K562 (cell line): Measurements from ENCODE around the gene DCAF10. TPM values are rescaled to one million over a fixed set of nuclear protein-coding genes. Genes with fewer than 3 reads are reported as not detected.

Source experiments
- CBFA2T3 ChIP-seq: fragments of 450-650 bp; IDR thresholded peaks from 2 replicates; pipeline ENCODE4 v1.6.1; 2017
- CHAMP1 ChIP-seq: fragments of 450-650 bp; IDR thresholded peaks from 2 replicates; pipeline ENCODE4 v1.6.1; 2016; ENCODE audit warnings: mild to moderate bottlenecking
- DDX20 ChIP-seq: fragments of 450-650 bp; IDR thresholded peaks from 2 replicates; pipeline ENCODE4 v1.6.1; 2016; ENCODE audit warnings: missing genetic modification characterization, low read depth, mild to moderate bottlenecking, missing compliant biosample characterization, moderate library complexity
- DPF2 ChIP-seq: fragments of 450-650 bp; IDR thresholded peaks from 2 replicates; pipeline ENCODE4 v1.6.1; 2016
- ETV6 ChIP-seq, 3 experiments: fragments of 150-350 bp in 1 of 3; sonication (generic) in 1 of 3; formaldehyde crosslinking in 1 of 3; IDR thresholded peaks; 2 replicates each; pipeline versions ENCODE4 v1.6.1 to v1.8.0; 2014 to 2022; ENCODE audit warnings: borderline replicate concordance in 2 of 3, low read depth in 2 of 3, antibody characterized with exemption in 1 of 3, low read length in 1 of 3, mild to moderate bottlenecking in 1 of 3, missing genetic modification reagents in 1 of 3
- FOXM1 ChIP-seq, 2 experiments: fragments of 450-650 bp in 1 of 2; sonication (generic) in 1 of 2; formaldehyde crosslinking in 1 of 2; IDR thresholded peaks; 2 replicates each; pipeline versions ENCODE4 v1.6.1 to v1.9.0; 2017 to 2022; ENCODE audit warnings: low read depth in 2 of 2, mild to moderate bottlenecking in 2 of 2, missing genetic modification reagents in 1 of 2, moderate library complexity in 1 of 2
- GABPB2 ChIP-seq: fragments of 250-450 bp; sonication (Bioruptor Pico); conservative IDR thresholded peaks from 2 replicates; pipeline ENCODE4 v1.5.1; 2021; ENCODE audit warnings: mild to moderate bottlenecking
- HDAC3 ChIP-seq: fragments of 450-650 bp; IDR thresholded peaks from 2 replicates; pipeline ENCODE4 v1.6.1; 2018; ENCODE audit warnings: borderline replicate concordance, mild to moderate bottlenecking, moderate library complexity; ENCODE audit not compliant: partially characterized antibody
- HMGN3 ChIP-seq: IDR thresholded peaks from 2 replicates; pipeline ENCODE4 v1.6.1; 2011; ENCODE audit warnings: borderline replicate concordance, low read depth, mild to moderate bottlenecking, mixed read lengths, low read length; ENCODE audit not compliant: insufficient read length; ENCODE audit errors: extremely low read depth
- L3MBTL2 ChIP-seq: fragments of 450-650 bp; IDR thresholded peaks from 2 replicates; pipeline ENCODE4 v1.6.1; 2016; ENCODE audit warnings: mild to moderate bottlenecking, moderate library complexity
- LCOR ChIP-seq: sonication (generic); formaldehyde crosslinking; IDR thresholded peaks from 2 replicates; pipeline ENCODE4 v1.8.0; 2022; ENCODE audit warnings: mild to moderate bottlenecking, missing genetic modification reagents
- MTA1 ChIP-seq: fragments of 450-650 bp; IDR thresholded peaks from 2 replicates; pipeline ENCODE4 v1.6.1; 2017; ENCODE audit warnings: borderline replicate concordance
- MTA2 ChIP-seq: fragments of 450-650 bp; IDR thresholded peaks from 2 replicates; pipeline ENCODE4 v1.6.1; 2016; ENCODE audit warnings: low read depth
- NCOR1 ChIP-seq: fragments of 450-650 bp; IDR thresholded peaks from 2 replicates; pipeline ENCODE4 v1.6.1; 2016; ENCODE audit warnings: mild to moderate bottlenecking, moderate library complexity
- NFIC ChIP-seq: fragments of 450-650 bp; IDR thresholded peaks from 2 replicates; pipeline ENCODE4 v1.6.1; 2017; ENCODE audit warnings: mild to moderate bottlenecking, inconsistent platforms
- PML ChIP-seq: IDR thresholded peaks from 2 replicates; pipeline ENCODE4 v1.6.1; 2012; ENCODE audit warnings: low read length, inconsistent platforms
- SMAD2 ChIP-seq: fragments of 150-350 bp; IDR thresholded peaks from 2 replicates; pipeline ENCODE4 v1.6.1; 2014; ENCODE audit warnings: low read depth, mild to moderate bottlenecking, low read length
- SMAD4 ChIP-seq: fragments of 250-450 bp; sonication (Bioruptor Pico); conservative IDR thresholded peaks from 2 replicates; pipeline ENCODE4 v1.8.0; 2021; ENCODE audit warnings: inconsistent platforms, mild to moderate bottlenecking, moderate library complexity
- TAL1 ChIP-seq: fragments of 450-650 bp; IDR thresholded peaks from 2 replicates; pipeline ENCODE4 v1.6.1; 2016; ENCODE audit warnings: mild to moderate bottlenecking
- TBL1XR1 ChIP-seq, 2 experiments: IDR thresholded peaks; 2 replicates each; pipeline ENCODE4 v1.6.1; 2012; ENCODE audit warnings: improper control_type of control experiment in 2 of 2, low read length in 2 of 2, mild to moderate bottlenecking in 1 of 2
- TRIM24 ChIP-seq, 2 experiments: fragments of 450-650 bp; IDR thresholded peaks; 2 replicates each; pipeline ENCODE4 v1.6.1; 2016
- USF2 ChIP-seq: sonication (generic); formaldehyde crosslinking; IDR thresholded peaks from 2 replicates; pipeline ENCODE4 v1.5.0; 2020; ENCODE audit warnings: missing genetic modification reagents
- ZEB2 ChIP-seq: fragments of 450-650 bp; IDR thresholded peaks from 2 replicates; pipeline ENCODE4 v1.6.1; 2016
- ZKSCAN1 ChIP-seq: fragments of 150-350 bp; IDR thresholded peaks from 2 replicates; pipeline ENCODE4 v1.6.1; 2016; ENCODE audit warnings: low read depth, low read length
- ZNF197 ChIP-seq: fragments of 200-800 bp; sonication (Bioruptor generic); IDR thresholded peaks from 2 replicates; pipeline ENCODE4 v1.6.1; 2016; ENCODE audit warnings: low read depth, missing genetic modification characterization, missing compliant biosample characterization
- ZNF830 ChIP-seq: fragments of 250-450 bp; sonication (Bioruptor Pico); IDR thresholded peaks from 2 replicates; pipeline ENCODE4 v1.5.0; 2021; ENCODE audit warnings: mild to moderate bottlenecking
- polyA plus RNA-seq, 8 experiments: library from polyadenylated mRNA; depleted of rRNA in 4 of 8; stranded (reverse) in 5 of 8; unstranded in 3 of 8; fragments of >200 nt; fragmentation: Nextera tagmentation in 2 of 8; fragmentation: Illumina TruSeq in 1 of 8; extraction: Ambion mirVana in 2 of 8; extraction: Trizol in 1 of 8; gene quantifications; 2 replicates each; pipeline versions ENCODE4 v1.2.1 to v1.2.3, GENCODE V29; 2011 to 2014; ENCODE audit warnings: inconsistent platforms in 1 of 8, missing spikeins in 1 of 8
- total RNA-seq, 7 experiments: library from RNA; depleted of rRNA in 6 of 7; stranded (reverse); fragments of >200 nt in 6 of 7; fragmentation: Illumina TruSeq in 2 of 7; extraction: Trizol in 2 of 7; gene quantifications; 2 replicates each; pipeline versions ENCODE4 v1.2.1 to v1.2.3, GENCODE V29; 2011 to 2021; ENCODE audit warnings: low replicate concordance in 1 of 7
- TF ChIP-seq, protein P1 (sequence below): fragments of 450-650 bp; IDR thresholded peaks from 2 replicates; pipeline ENCODE4 v1.7.0; 2016; ENCODE audit warnings: borderline replicate concordance

The DCAF10 gene
- total and polyA plus RNA-seq, 9 of the 15 experiments (the other 6 are each of a cell fraction or from before 2014, with no cell fraction given) = 6.8 to 40.1 (median 16.9) TPM

GRCh38 chr9:37905131-37905505 is 104.5 kb downstream of the DCAF10 start (continued):
- TF ChIP-seq LCOR (CRISPR knock-in tag) (peak; percentile 64; the same call in 1 of the 2 replicates), DPF2 (peak; percentile 88), MTA1 (peak; percentile 41; the same call in 1 of the 2 replicates), ETV6 (IDR thresholded peaks at IDR 0.05; ENCODE audit: borderline replicate concordance in 1 of 2, low read depth in 2 of 2, low read length in 1 of 2) (no peak), ETV6 (CRISPR knock-in tag; IDR thresholded peaks at IDR 0.05; ENCODE audit: borderline replicate concordance) (no peak), NFIC (peak; percentile 77), ZKSCAN1 (peak; percentile 89), FOXM1 (IDR thresholded peaks at IDR 0.05; ENCODE audit: low read depth) (peak; percentile 79), FOXM1 (CRISPR knock-in tag; IDR thresholded peaks at IDR 0.05; ENCODE audit: low read depth) (no peak), USF2 (CRISPR knock-in tag) (0 out of 2 replicates have a peak, but pooled peaks have one; percentile 11), DDX20 (tag) (no peak), ZEB2 (peak; percentile 87; the same call in 1 of the 2 replicates), MTA2 (peak; percentile 89), SMAD4 (CRISPR knock-in tag) (0 out of 2 replicates have a peak, but pooled peaks have one; percentile 46), GABPB2 (CRISPR knock-in tag) (no peak), TRIM24 (IDR thresholded peaks at IDR 0.05) (peak; percentile 55 to 77; a peak in 3 of 4 replicates), CHAMP1 (peak; percentile 54; the same call in 1 of the 2 replicates), ZNF830 (CRISPR knock-in tag) (0 out of 2 replicates have a peak, but pooled peaks have one; percentile 10), HMGN3 (peak; percentile 48), HDAC3 (peak; percentile 26), SMAD2 (no peak), PML (peak; percentile 64; the same call in 1 of the 2 replicates), TAL1 (peak; percentile 94), NCOR1 (peak; percentile 90), TBL1XR1 (IDR thresholded peaks at IDR 0.05; ENCODE audit: low read length in 2 of 2) (peak in 1 of 2 experiments; percentile 61; a peak in 1 of 4 replicates), L3MBTL2 (0 out of 2 replicates have a peak, but pooled peaks have one; percentile 12), ZNF197 (no peak), CBFA2T3 (peak; percentile 95)
- TF ChIP-seq, protein P1, sequence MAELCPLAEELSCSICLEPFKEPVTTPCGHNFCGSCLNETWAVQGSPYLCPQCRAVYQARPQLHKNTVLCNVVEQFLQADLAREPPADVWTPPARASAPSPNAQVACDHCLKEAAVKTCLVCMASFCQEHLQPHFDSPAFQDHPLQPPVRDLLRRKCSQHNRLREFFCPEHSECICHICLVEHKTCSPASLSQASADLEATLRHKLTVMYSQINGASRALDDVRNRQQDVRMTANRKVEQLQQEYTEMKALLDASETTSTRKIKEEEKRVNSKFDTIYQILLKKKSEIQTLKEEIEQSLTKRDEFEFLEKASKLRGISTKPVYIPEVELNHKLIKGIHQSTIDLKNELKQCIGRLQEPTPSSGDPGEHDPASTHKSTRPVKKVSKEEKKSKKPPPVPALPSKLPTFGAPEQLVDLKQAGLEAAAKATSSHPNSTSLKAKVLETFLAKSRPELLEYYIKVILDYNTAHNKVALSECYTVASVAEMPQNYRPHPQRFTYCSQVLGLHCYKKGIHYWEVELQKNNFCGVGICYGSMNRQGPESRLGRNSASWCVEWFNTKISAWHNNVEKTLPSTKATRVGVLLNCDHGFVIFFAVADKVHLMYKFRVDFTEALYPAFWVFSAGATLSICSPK = no peak
